ENCODE results near the gene ILKAP. TPM values are rescaled to one million over a fixed set of nuclear protein-coding genes. Genes with fewer than 3 reads are reported as not detected.

Gene ILKAP
- total and polyA plus RNA-seq, 2 experiments from 2014 or later: 11.9 to 35.0 TPM

- H3K36me3 ChIP-seq (ENCODE audit: low read depth): peaks cover 4% of the 10 kb centered on the region; the same call in 1 of the 2 replicates
- TF ChIP-seq EZH2phosphoT487 (IDR thresholded peaks at IDR 0.05; ENCODE audit: insufficient read depth, low read depth) (no peak), EZH2 (IDR thresholded peaks at IDR 0.05; ENCODE audit: insufficient read depth, poor library complexity, severe bottlenecking) (no peak)
- no peaks in the 10 kb centered on the region for H3K9me2 ChIP-seq (ENCODE audit: insufficient read depth)
- H3K4me2 ChIP-seq (ENCODE audit: unreplicated experiment): no peak overlapping the region
- no peaks in the 10 kb centered on the region for H3K27me3 ChIP-seq (replicated peaks; ENCODE audit: insufficient read depth)
- H3K9ac ChIP-seq: no peak overlapping the region
- 92 to 96% methylated on average over 8 of the region's 8 CpGs for WGBS, 2 experiments (ENCODE audit: low coverage in 1 of 2, low lambda C conversion rate in 2 of 2, missing lambda C conversion rate in 2 of 2)
- no peak overlapping the region for H3K27ac ChIP-seq
- no peaks in the 10 kb centered on the region for H4K20me1 ChIP-seq (ENCODE audit: insufficient read depth)
- no peak for DNase-seq
- no peaks in the 10 kb centered on the region for H3K9me3 ChIP-seq (ENCODE audit: low read depth)
- H2AFZ ChIP-seq: no peak overlapping the region
- H3F3A ChIP-seq (ENCODE audit: insufficient read depth): peaks cover 17% of the 10 kb centered on the region
- peaks cover 10% of the 10 kb centered on the region; the same call in 1 of the 2 replicates for H3K79me2 ChIP-seq (ENCODE audit: insufficient read depth)
- no peak overlapping the region for H3K4me3 ChIP-seq
- H3K4me1 ChIP-seq (ENCODE audit: insufficient read depth): peaks cover 23% of the 10 kb centered on the region
- in situ Hi-C loops (cut with MboI): no loop called here
Measured at GRCh38 chr2:238164906-238165287, 38.6 kb downstream of the ILKAP start.

- 3 to 4% methylated on average over 46 to 50 of the region's 95 CpGs for WGBS, 2 experiments (ENCODE audit: low coverage in 1 of 2, low lambda C conversion rate in 2 of 2, missing lambda C conversion rate in 2 of 2)
- peak overlapping the region; percentile 55 for H3K4me2 ChIP-seq (ENCODE audit: unreplicated experiment)
- no peaks in the 10 kb centered on the region for H3K9me2 ChIP-seq (ENCODE audit: insufficient read depth)
- TF ChIP-seq EZH2 (IDR thresholded peaks at IDR 0.05; ENCODE audit: insufficient read depth, poor library complexity, severe bottlenecking) (peak; percentile 60), EZH2phosphoT487 (IDR thresholded peaks at IDR 0.05; ENCODE audit: insufficient read depth, low read depth) (no peak)
- no peaks in the 10 kb centered on the region for H3K27me3 ChIP-seq (replicated peaks; ENCODE audit: insufficient read depth)
- no peak overlapping the region for H3K27ac ChIP-seq
- no peaks in the 10 kb centered on the region for H4K20me1 ChIP-seq (ENCODE audit: insufficient read depth)
- H3K79me2 ChIP-seq (ENCODE audit: insufficient read depth): peaks cover 10% of the 10 kb centered on the region; the same call in 1 of the 2 replicates
- no peaks in the 10 kb centered on the region for H3K9me3 ChIP-seq (ENCODE audit: low read depth)
- peaks cover 1% of the 10 kb centered on the region; the same call in 1 of the 2 replicates for H3K36me3 ChIP-seq (ENCODE audit: low read depth)
- peak overlapping the region; percentile 1; the same call in 1 of the 2 replicates for H2AFZ ChIP-seq
- peak overlapping the region; percentile 20 for H3K9ac ChIP-seq
- peaks cover 11% of the 10 kb centered on the region for H3K4me1 ChIP-seq (ENCODE audit: insufficient read depth)
- in situ Hi-C loops (cut with MboI): no loop called here
- peak; percentile 60 for DNase-seq
- H3F3A ChIP-seq (ENCODE audit: insufficient read depth): peaks cover 6% of the 10 kb centered on the region
- H3K4me3 ChIP-seq: peak overlapping the region; percentile 51
Measured at GRCh38 chr2:238163481-238164198, 39.9 kb downstream of the ILKAP start.

GRCh38 chr2:238162846-238163441 lies 40.6 kb downstream of the ILKAP start:
- Histone ChIP-seq H4K20me1 (ENCODE audit: insufficient read depth) (no peaks in the 10 kb centered on the region), H2AFZ (0 out of 2 replicates have a peak overlapping the region, but pooled peaks have one; percentile 1), H3K4me3 (peak overlapping the region; percentile 51), H3K36me3 (ENCODE audit: low read depth) (no peaks in the 10 kb centered on the region), H3K9me2 (ENCODE audit: insufficient read depth) (no peaks in the 10 kb centered on the region), H3K9me3 (ENCODE audit: low read depth) (no peaks in the 10 kb centered on the region), H3K27ac (no peak overlapping the region), H3K9ac (peak overlapping the region; percentile 20; the same call in 1 of the 2 replicates), H3K4me1 (ENCODE audit: insufficient read depth) (peaks cover 4% of the 10 kb centered on the region; the same call in 1 of the 2 replicates), H3F3A (ENCODE audit: insufficient read depth) (no peaks in the 10 kb centered on the region; the same call in 1 of the 2 replicates), H3K79me2 (ENCODE audit: insufficient read depth) (0 out of 2 replicates have a peak, but pooled peaks cover 5% of the 10 kb centered on the region), H3K27me3 (replicated peaks; ENCODE audit: insufficient read depth) (no peaks in the 10 kb centered on the region), H3K4me2 (ENCODE audit: unreplicated experiment) (peak overlapping the region; percentile 55)
- in situ Hi-C loops (cut with MboI): no loop called here
- DNase-seq: peak; percentile 63
- 56 to 61% methylated on average over 14 to 15 of the region's 15 CpGs for WGBS, 2 experiments (ENCODE audit: low coverage in 1 of 2, low lambda C conversion rate in 2 of 2, missing lambda C conversion rate in 2 of 2)
- no peak for TF ChIP-seq EZH2phosphoT487 (IDR thresholded peaks at IDR 0.05; ENCODE audit: insufficient read depth, low read depth)
- no peak for TF ChIP-seq EZH2 (IDR thresholded peaks at IDR 0.05; ENCODE audit: insufficient read depth, poor library complexity, severe bottlenecking)

GRCh38 chr2:238162251-238162845 lies 41.1 kb downstream of the ILKAP start:
- in situ Hi-C loops (cut with MboI): no loop called here
- Histone ChIP-seq H3K4me1 (ENCODE audit: insufficient read depth) (no peaks in the 10 kb centered on the region), H3K9me2 (ENCODE audit: insufficient read depth) (no peaks in the 10 kb centered on the region), H2AFZ (no peak overlapping the region), H3K4me3 (no peak overlapping the region), H3K9me3 (ENCODE audit: low read depth) (no peaks in the 10 kb centered on the region), H3K27me3 (replicated peaks; ENCODE audit: insufficient read depth) (no peaks in the 10 kb centered on the region), H3K4me2 (ENCODE audit: unreplicated experiment) (no peak overlapping the region), H3K79me2 (ENCODE audit: insufficient read depth) (no peaks in the 10 kb centered on the region), H4K20me1 (ENCODE audit: insufficient read depth) (no peaks in the 10 kb centered on the region), H3K27ac (no peak overlapping the region), H3K36me3 (ENCODE audit: low read depth) (no peaks in the 10 kb centered on the region), H3F3A (ENCODE audit: insufficient read depth) (no peaks in the 10 kb centered on the region), H3K9ac (no peak overlapping the region)
- 77 to 88% methylated on average over 8 to 14 of the region's 14 CpGs for WGBS, 2 experiments (ENCODE audit: low coverage in 1 of 2, low lambda C conversion rate in 2 of 2, missing lambda C conversion rate in 2 of 2)
- TF ChIP-seq EZH2phosphoT487 (IDR thresholded peaks at IDR 0.05; ENCODE audit: insufficient read depth, low read depth): no peak
- no peak for TF ChIP-seq EZH2 (IDR thresholded peaks at IDR 0.05; ENCODE audit: insufficient read depth, poor library complexity, severe bottlenecking)
- DNase-seq: no peak

Measured in GM23248 (cell line).